Ovary (tissue), 9 donors: Measurements from ENCODE around the gene NAGK. TPM values are rescaled to one million over a fixed set of nuclear protein-coding genes. Genes with fewer than 3 reads are reported as not detected.

ENCODE experiments used
- DNase-seq, 5 donors: peaks; one replicate each; pipeline ENCODE4 v3.0.0-alpha.2; 2019 to 2020
- H3K27ac ChIP-seq, 2 donors: fragments of 200-600 bp; one replicate each; pipeline versions ENCODE4 v1.5.1 to v1.8.0; 2019 to 2022
- H3K27me3 ChIP-seq: fragments of 200-600 bp; one replicate; pipeline ENCODE4 v1.8.0; 2022
- H3K36me3 ChIP-seq: fragments of 200-600 bp; sonication (generic); one replicate; pipeline ENCODE4 v1.5.1; 2019
- H3K4me1 ChIP-seq: one replicate; pipeline ENCODE4 v1.8.1; 2013; ENCODE audit warnings: mild to moderate bottlenecking, moderate library complexity; ENCODE audit not compliant: insufficient read depth
- H3K4me3 ChIP-seq: fragments of 200-600 bp; sonication (generic); one replicate; pipeline ENCODE4 v1.5.1; 2017
- H3K9me3 ChIP-seq, 2 donors: fragments of 200-600 bp in 1 of 2; sonication (generic) in 1 of 2; one replicate each; pipeline versions ENCODE4 v1.5.1 to v1.8.1; 2013 to 2019; ENCODE audit warnings: mild to moderate bottlenecking in 1 of 2, moderate library complexity in 1 of 2
- EP300 ChIP-seq: sonication (generic); formaldehyde crosslinking; IDR thresholded peaks from one replicate; pipeline ENCODE4 v1.6.1; 2017; ENCODE audit warnings: antibody characterized with exemption
- POLR2A ChIP-seq: fragments of 450-650 bp; IDR thresholded peaks from one replicate; pipeline ENCODE4 v1.6.1; 2017; ENCODE audit warnings: antibody characterized with exemption, mild to moderate bottlenecking, moderate library complexity
- WGBS, 3 donors: extraction: QIAGEN DNeasy Blood & Tissue Kit in 1 of 3; methylation state at CpG; one replicate each; pipeline versions ENCODE4 v1.1.5 to v1.1.7; 2013 to 2017; 5-methylcytosine and 5-hydroxymethylcytosine counted together
- intact Hi-C, 4 donors: fragments of 100-400 bp; cut with DNase I; formaldehyde crosslinking; loops; one replicate each; pipeline versions ENCODE4 v1.11.0 to v1.15.1; 2022 to 2023
- polyA plus RNA-seq, 2 donors: library from polyadenylated mRNA; stranded (reverse); fragments of 200-250 nt in 1 of 2; fragments of 350-450 nt in 1 of 2; fragmentation: Illumina TruSeq in 1 of 2; extraction: RNeasy Lipid Tissue Mini Kit (QIAGEN cat#74804) in 1 of 2; gene quantifications; one replicate each; pipeline ENCODE4 v1.2.3, GENCODE V29; 2013 to 2014
- total RNA-seq, 7 donors: library from RNA; depleted of rRNA in 2 of 7; stranded (reverse); fragments of >200 nt in 2 of 7; fragmentation: NEBNext Ultra II Directional in 3 of 7; extraction: Animal tissue kit (Norgen Biotek cat#: 25700) in 3 of 7; gene quantifications; one replicate each; pipeline versions ENCODE4 v1.1.0 to v1.2.4, GENCODE V29; 2016 to 2023
- TF ChIP-seq, protein P1 (sequence below), 3 donors: fragments of 450-650 bp in 2 of 3; fragments of 200-600 bp in 1 of 3; IDR thresholded peaks; one replicate each; pipeline versions ENCODE4 v1.5.1 to v1.8.0; 2016 to 2022; ENCODE audit warnings: antibody characterized with exemption in 3 of 3, mild to moderate bottlenecking in 1 of 3
- donor health status: DM: no; HTN: no; CAD: no; lungs with moderate emphysema.
- donor health status: DM: no; HTN: no; CAD: no.
- donor health status: Bipolar disorder and iron deficiency.
- donor health status: DM: yes; HTN: yes; CAD: no.
- donor health status: DM: no; HTN: no; CAD: no.
- donor health status: DM: yes; HTN: yes; CAD: no.

Gene NAGK
- total and polyA plus RNA-seq, 9 donors: 57.7 to 94.6 (median 78.5) TPM

DNA sequence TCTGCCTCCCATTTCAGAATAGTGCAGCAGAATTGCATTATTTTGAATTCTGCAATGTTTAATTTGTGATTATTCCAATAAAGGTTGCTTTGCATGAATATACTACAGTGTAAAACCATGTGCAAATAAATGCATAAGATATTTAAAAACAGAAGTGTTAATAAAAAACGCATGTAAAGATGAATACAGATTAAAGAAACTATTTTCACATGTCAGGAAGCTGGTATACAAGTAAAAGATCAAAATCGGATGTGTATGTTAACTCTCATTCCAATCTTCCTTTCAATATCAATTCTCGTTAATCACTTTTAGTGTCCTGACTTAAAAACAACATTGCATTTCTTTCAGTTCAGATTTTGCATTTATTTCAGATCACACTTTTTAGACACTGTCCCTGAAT is 58.5 kb downstream of the NAGK start:
- no peaks in the 10 kb centered on the region for H3K36me3 ChIP-seq
- H3K4me3 ChIP-seq: no peak overlapping the region
- DNase-seq: no peak
- no peaks in the 10 kb centered on the region for H3K27me3 ChIP-seq
- intact Hi-C loops: no loop called here
- H3K4me1 ChIP-seq: peaks cover 10% of the 10 kb centered on the region
- no peaks in the 10 kb centered on the region for H3K9me3 ChIP-seq
- 58 to 71% (median 64%) methylated on average over 3 of the region's 3 CpGs for WGBS, 3 donors
- H3K27ac ChIP-seq: no peak overlapping the region
- TF ChIP-seq POLR2A (no peak), EP300 (no peak)
- TF ChIP-seq, protein P1, sequence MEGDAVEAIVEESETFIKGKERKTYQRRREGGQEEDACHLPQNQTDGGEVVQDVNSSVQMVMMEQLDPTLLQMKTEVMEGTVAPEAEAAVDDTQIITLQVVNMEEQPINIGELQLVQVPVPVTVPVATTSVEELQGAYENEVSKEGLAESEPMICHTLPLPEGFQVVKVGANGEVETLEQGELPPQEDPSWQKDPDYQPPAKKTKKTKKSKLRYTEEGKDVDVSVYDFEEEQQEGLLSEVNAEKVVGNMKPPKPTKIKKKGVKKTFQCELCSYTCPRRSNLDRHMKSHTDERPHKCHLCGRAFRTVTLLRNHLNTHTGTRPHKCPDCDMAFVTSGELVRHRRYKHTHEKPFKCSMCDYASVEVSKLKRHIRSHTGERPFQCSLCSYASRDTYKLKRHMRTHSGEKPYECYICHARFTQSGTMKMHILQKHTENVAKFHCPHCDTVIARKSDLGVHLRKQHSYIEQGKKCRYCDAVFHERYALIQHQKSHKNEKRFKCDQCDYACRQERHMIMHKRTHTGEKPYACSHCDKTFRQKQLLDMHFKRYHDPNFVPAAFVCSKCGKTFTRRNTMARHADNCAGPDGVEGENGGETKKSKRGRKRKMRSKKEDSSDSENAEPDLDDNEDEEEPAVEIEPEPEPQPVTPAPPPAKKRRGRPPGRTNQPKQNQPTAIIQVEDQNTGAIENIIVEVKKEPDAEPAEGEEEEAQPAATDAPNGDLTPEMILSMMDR (IDR thresholded peaks at IDR 0.05): no peak

Other genes starting within 250 kb of the NAGK start
- 1 to 10 TPM in 1 of 7 donors, under 1 TPM in 5, not detected in 1; 0.11 to 1.4 (median 0.38) TPM for gene CLEC4F, start 248.0 kb upstream of the NAGK start, total RNA-seq
- 1 to 10 TPM in 1 of 2 donors, under 1 TPM in 1; 0.50 to 1.3 TPM for gene CLEC4F, start 248.0 kb upstream of the NAGK start, polyA plus RNA-seq
- gene CD207, start 232.8 kb upstream of the NAGK start, total RNA-seq: 1 to 10 TPM in 1 of 7 donors, under 1 TPM in 4, not detected in 2; 0.13 to 1.5 (median 0.40) TPM
- gene CD207, start 232.8 kb upstream of the NAGK start, polyA plus RNA-seq: under 1 TPM; 0.35 to 0.83 TPM
- 1 to 10 TPM in 3 of 7 donors, under 1 TPM in 4; 0.24 to 2.8 (median 0.99) TPM for gene VAX2, start 168.1 kb upstream of the NAGK start, total RNA-seq
- 1 to 10 TPM in 1 of 2 donors, under 1 TPM in 1; 0.25 to 2.1 TPM for gene VAX2, start 168.1 kb upstream of the NAGK start, polyA plus RNA-seq
- gene ATP6V1B1, start 132.7 kb upstream of the NAGK start, total RNA-seq: 10 to 100 TPM in 2 of 7 donors, 1 to 10 TPM in 3, under 1 TPM in 1, not detected in 1; 0.72 to 11.9 (median 3.4) TPM
- gene ATP6V1B1, start 132.7 kb upstream of the NAGK start, polyA plus RNA-seq: 1 to 10 TPM in 1 of 2 donors, under 1 TPM in 1; 0.62 to 1.7 TPM
- gene ANKRD53, start 90.0 kb upstream of the NAGK start, total RNA-seq: 1 to 10 TPM; 2.0 to 8.3 (median 4.5) TPM
- gene ANKRD53, start 90.0 kb upstream of the NAGK start, polyA plus RNA-seq: 1 to 10 TPM; 2.2 to 3.3 TPM
- 10 to 100 TPM; 21.6 to 62.9 (median 57.3) TPM for gene TEX261, start 73.8 kb upstream of the NAGK start, total RNA-seq
- gene TEX261, start 73.8 kb upstream of the NAGK start, polyA plus RNA-seq: 100 to 1,000 TPM in 1 of 2 donors, 10 to 100 TPM in 1; 44.4 to 132 TPM
- gene MCEE, start 61.6 kb downstream of the NAGK start, total RNA-seq: 10 to 100 TPM; 10.7 to 22.0 (median 17.3) TPM
- gene MCEE, start 61.6 kb downstream of the NAGK start, polyA plus RNA-seq: 10 to 100 TPM; 17.6 to 22.3 TPM
- 10 to 100 TPM; 19.9 to 38.8 (median 28.9) TPM for gene MPHOSPH10, start 62.0 kb downstream of the NAGK start, total RNA-seq
- gene MPHOSPH10, start 62.0 kb downstream of the NAGK start, polyA plus RNA-seq: 10 to 100 TPM; 22.9 to 30.8 TPM
- 10 to 100 TPM in 6 of 7 donors, 1 to 10 TPM in 1; 9.0 to 20.7 (median 19.3) TPM for gene PAIP2B, start 158.5 kb downstream of the NAGK start, total RNA-seq
- gene PAIP2B, start 158.5 kb downstream of the NAGK start, polyA plus RNA-seq: 1 to 10 TPM; 8.9 to 9.0 TPM